HepG2 (cell line): Measurements from ENCODE around the gene PCNA. TPM values are rescaled to one million over a fixed set of nuclear protein-coding genes. Genes with fewer than 3 reads are reported as not detected.

Source experiments
- ARID2 ChIP-seq: sonication (generic); formaldehyde crosslinking; IDR thresholded peaks from 2 replicates; pipeline ENCODE4 v1.8.1; 2022; ENCODE audit warnings: mild to moderate bottlenecking, missing genetic modification reagents, borderline replicate concordance
- ERF ChIP-seq: IDR thresholded peaks from 2 replicates; pipeline ENCODE4 v1.6.1; 2018; ENCODE audit warnings: missing biosample characterization, missing genetic modification reagents
- IRF2 ChIP-seq: IDR thresholded peaks from 2 replicates; pipeline ENCODE4 v1.6.1; 2018; ENCODE audit warnings: missing genetic modification reagents, missing compliant biosample characterization
- SATB2 ChIP-seq: sonication (generic); formaldehyde crosslinking; IDR thresholded peaks from 2 replicates; pipeline ENCODE4 v1.5.0; 2020; ENCODE audit warnings: missing genetic modification reagents
- SRY ChIP-seq: sonication (generic); formaldehyde crosslinking; IDR thresholded peaks from 2 replicates; pipeline ENCODE4 v1.8.0; 2022; ENCODE audit warnings: mild to moderate bottlenecking, missing genetic modification reagents
- TEAD2 ChIP-seq: sonication (generic); formaldehyde crosslinking; IDR thresholded peaks from 2 replicates; pipeline ENCODE4 v1.9.0; 2021; ENCODE audit warnings: missing genetic modification reagents
- ZNF280D ChIP-seq: sonication (generic); formaldehyde crosslinking; IDR thresholded peaks from 2 replicates; pipeline ENCODE4 v1.5.1; 2020; ENCODE audit warnings: mild to moderate bottlenecking, missing genetic modification reagents
- ZNF30 ChIP-seq: sonication (generic); formaldehyde crosslinking; IDR thresholded peaks from 2 replicates; pipeline ENCODE4 v1.5.0; 2020; ENCODE audit warnings: mild to moderate bottlenecking, missing genetic modification reagents
- polyA plus RNA-seq, 8 experiments: library from polyadenylated mRNA; depleted of rRNA in 3 of 8; stranded (reverse) in 7 of 8; unstranded in 1 of 8; fragments of >200 nt; fragmentation: Illumina TruSeq in 4 of 8; extraction: Trizol in 4 of 8; gene quantifications; 2 replicates each; pipeline versions ENCODE4 v1.2.1 to v1.2.3, GENCODE V29; 2011 to 2016; ENCODE audit warnings: low read depth in 4 of 8, missing spikeins in 1 of 8, mixed read lengths in 1 of 8; ENCODE audit not compliant: insufficient read depth in 1 of 8
- total RNA-seq, 5 experiments: library from RNA; depleted of rRNA; stranded (reverse); fragments of >200 nt; fragmentation: Illumina TruSeq; extraction: Trizol; gene quantifications; 2 replicates each; pipeline ENCODE4 v1.2.3, GENCODE V29; 2016; ENCODE audit warnings: low read depth in 1 of 5
- TF ChIP-seq, protein P1 (sequence below): sonication (generic); formaldehyde crosslinking; IDR thresholded peaks from 2 replicates; pipeline ENCODE4 v1.8.0; 2022; ENCODE audit warnings: mild to moderate bottlenecking, missing genetic modification reagents, moderate library complexity

The PCNA gene
- total and polyA plus RNA-seq, 2 of the 13 experiments (the other 11 are each of a cell fraction or from before 2014, with no cell fraction given), result 229 to 655 TPM

DNA sequence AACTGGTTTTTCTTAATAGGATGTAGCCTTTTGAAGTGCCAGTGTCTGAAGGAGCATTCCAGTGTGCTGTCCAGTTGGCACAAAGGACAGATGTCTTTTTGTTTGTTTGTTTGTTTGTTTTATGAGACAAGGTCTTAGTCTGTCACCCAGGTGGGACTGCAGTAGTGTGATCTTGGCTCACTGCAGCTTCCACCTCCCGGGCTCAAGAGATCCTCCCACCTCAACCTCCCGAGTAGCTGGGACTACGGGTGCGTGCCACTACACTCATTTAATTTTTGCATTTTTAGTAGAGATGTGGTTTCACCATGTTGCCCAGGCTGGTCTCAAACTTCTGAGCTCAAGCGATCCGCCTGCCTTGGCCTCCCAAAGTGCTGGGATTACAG, 34.8 kb upstream of the PCNA start (continued):
- TF ChIP-seq SRY (CRISPR knock-in tag), result no peak
- no peak for TF ChIP-seq SATB2
- no peak for TF ChIP-seq ZNF30 (CRISPR knock-in tag)
- no peak for TF ChIP-seq IRF2
- TF ChIP-seq ZNF280D (CRISPR knock-in tag), result 0 out of 2 replicates have a peak, but pooled peaks have one; percentile 38
- no peak for TF ChIP-seq ARID2 (CRISPR knock-in tag)
- TF ChIP-seq ERF (CRISPR knock-in tag), result no peak
- TF ChIP-seq TEAD2 (CRISPR knock-in tag), result no peak
- TF ChIP-seq, protein P1, sequence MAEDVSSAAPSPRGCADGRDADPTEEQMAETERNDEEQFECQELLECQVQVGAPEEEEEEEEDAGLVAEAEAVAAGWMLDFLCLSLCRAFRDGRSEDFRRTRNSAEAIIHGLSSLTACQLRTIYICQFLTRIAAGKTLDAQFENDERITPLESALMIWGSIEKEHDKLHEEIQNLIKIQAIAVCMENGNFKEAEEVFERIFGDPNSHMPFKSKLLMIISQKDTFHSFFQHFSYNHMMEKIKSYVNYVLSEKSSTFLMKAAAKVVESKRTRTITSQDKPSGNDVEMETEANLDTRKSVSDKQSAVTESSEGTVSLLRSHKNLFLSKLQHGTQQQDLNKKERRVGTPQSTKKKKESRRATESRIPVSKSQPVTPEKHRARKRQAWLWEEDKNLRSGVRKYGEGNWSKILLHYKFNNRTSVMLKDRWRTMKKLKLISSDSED (CRISPR knock-in tag), result no peak
